Left forelimb (tissue), 1 donor: Measurements from ENCODE around the gene AK1.
"Not testable (repeated sequence)": the region's sequence is repeated elsewhere in the genome, so short reads cannot be mapped to it uniquely, and the experiment has no call there.

ENCODE experiments used
- DNase-seq: peaks from one replicate; pipeline ENCODE4 v3.0.0-alpha.2; 2018; ENCODE audit warnings: low spot score

AK1 gene

DNA sequence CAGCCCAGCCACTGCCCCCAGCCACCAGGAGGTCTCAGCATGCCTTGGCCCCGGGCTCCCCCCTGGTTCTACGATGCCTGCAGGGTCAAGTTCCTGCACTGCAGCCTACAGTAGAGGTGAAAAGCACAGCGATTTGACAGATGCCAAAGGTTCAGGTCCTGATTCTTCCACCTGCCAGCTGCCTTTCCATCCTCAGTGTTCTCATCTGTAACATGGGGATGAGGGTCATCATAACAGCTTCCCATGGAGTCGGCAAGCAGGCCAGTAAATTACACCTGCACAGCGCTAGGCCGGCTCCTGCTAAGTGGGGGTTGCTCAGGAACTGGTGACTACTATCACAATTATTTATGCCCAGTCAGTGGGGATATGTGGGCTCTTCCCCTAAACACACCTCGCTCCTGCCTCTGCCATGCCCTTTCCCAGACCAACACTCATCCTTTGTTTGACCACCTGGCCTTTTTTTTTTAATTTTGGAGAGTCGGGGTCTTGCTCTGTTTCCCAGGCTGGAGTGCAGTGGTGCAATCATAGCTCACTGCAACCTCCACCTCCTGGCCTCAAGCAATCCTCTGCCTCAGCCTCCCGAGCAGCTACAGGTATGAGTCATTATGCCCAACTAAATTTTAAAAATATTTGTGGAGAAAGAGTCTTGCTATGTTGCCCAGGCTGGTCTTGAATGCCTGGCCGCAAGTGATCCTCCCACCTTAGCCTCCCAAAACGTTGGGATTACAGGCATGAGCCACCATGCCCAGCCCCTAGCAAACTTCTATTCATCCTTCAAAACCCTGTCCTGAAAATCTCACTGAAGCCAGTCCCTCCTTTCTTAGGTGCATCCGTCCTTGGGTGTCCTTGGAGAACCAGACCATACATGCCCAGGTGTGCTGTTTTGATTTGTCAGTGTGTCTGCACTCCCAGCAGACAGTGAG, 29.4 kb downstream of the AK1 start:
- DNase-seq = no peak

DNA sequence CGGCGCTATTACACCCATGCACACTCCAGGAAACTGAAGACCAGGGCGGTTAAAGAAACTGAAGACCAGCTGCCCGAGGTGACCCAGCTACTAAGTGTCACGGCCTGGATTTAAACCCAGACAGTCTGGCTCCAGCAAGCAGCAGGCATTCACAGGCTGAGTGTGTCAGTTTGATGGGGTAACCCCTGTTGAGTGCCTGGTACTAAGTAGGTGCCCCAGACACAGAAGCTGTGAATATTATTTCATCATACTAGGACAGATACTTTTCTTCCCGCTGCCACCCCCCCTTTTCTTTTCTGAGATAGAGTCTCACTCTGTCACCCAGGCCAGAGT, 30.3 kb downstream of the AK1 start:
- DNase-seq = no peak

DNA sequence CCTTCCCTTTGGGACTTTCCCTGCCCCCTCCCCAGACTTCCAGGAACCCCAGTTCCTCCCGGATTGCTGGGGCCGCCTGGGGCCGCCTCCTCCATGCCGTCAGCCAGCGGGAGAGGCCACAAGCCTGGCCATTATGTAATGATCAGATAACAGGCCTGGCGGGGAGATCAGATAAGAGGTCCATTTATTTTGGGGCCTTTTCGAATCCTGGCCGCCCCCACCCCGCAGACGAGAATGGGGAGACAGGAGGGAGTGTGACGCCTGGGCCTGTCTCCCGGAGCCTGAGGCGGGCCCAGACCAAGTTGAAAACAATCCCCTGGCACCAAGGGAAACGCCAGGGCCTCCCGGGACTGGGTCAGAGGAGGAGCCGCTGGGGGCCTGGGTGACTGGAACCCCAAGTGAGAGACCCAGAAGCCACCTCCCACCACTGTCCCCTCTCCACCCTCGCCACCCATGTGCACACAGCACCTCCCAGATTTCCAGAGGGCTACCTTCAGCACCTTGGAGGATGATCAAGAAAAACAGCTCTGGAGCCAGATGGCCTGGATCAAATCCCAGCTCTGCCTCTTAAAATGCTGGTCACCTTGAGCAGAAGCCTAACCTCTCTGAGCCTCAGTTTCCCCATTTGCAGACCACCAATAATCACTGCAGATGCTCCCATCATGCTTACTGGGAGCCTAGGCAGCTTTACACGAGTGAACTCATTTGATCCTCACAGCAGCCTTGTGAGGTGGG, 30.9 kb downstream of the AK1 start:
- DNase-seq = no peak

DNA sequence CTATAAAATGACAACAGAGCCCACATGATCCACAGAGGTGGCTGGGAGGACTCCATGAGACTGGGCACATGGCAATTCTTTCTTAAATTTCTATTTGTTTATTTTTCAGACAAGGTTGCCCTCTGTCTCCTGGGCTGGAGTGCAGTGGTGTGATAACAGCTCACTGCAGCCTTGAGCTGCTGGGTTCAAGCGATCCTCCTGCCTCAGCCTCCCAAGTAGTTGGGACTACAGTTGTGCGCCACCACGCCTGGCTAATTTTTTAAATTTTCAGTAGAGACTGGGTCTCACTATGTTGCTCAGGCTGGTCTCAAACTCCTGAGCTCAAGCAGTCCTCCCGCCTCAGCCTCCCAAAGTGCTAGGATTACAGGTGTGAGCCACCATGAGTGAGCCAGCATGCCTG, 31.9 kb downstream of the AK1 start:
- DNase-seq = not testable (repeated sequence)

DNA sequence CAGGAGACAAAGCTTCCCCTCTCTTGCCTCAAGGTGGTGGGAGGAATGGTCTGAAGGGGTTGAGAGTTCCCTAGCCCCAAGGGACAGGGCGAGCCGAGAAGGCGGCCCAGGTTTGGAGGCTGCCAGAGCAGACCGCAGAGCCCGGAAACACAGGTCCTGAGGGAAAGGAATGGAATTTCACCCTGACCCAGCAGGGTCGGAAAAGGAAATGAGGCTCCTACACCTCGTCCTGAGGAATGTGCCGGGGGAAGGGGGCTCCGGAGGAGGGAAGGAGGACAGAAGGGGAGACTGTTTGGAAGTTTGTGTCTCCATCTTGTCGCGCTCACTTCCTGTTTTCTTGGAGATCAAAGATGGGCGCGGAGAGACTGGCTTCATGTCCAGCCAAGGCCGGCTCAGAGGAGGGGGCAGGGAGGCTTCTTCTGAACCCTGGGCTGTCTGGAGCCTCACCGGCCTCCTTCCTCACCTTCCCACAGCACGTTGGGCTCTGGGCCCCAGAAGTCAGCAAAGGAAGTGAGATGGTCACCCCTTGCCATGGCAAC, 32.6 kb downstream of the AK1 start:
- no peak for DNase-seq

DNA sequence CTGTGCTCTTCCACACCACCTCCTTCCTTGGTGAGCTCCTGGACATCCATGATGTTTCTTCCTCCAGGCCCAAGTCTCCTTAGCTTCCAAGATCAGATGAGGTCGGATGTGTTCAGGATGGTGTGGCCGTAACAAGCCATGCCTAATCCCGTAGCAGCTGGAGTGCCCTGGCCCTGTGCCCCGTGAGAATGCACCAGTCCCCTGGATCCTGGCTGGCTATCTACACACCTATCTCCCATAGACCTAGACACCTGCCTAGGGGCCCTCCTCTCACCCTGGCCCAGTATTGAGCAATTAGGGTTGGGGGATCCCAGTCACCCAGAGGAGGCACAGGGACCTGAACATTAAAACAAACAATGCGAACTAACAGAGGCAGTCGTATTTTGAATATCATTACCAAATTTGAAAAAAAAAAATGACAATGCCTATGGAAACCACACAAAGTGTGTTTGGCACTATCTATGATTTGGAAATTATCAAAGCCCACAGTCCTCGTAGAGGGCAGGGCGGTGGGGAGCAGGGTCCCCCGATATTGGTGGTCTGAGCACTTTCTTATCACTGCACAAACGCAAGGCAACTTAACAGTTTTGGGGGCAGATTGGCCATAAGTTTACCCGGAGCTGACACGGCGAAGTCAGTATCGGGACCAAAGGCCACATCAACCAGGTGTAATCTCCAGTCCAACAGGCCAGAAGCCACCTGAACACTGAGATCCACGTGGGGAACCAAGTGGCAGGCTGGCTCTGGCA, 36.2 kb downstream of the AK1 start:
- no peak for DNase-seq

DNA sequence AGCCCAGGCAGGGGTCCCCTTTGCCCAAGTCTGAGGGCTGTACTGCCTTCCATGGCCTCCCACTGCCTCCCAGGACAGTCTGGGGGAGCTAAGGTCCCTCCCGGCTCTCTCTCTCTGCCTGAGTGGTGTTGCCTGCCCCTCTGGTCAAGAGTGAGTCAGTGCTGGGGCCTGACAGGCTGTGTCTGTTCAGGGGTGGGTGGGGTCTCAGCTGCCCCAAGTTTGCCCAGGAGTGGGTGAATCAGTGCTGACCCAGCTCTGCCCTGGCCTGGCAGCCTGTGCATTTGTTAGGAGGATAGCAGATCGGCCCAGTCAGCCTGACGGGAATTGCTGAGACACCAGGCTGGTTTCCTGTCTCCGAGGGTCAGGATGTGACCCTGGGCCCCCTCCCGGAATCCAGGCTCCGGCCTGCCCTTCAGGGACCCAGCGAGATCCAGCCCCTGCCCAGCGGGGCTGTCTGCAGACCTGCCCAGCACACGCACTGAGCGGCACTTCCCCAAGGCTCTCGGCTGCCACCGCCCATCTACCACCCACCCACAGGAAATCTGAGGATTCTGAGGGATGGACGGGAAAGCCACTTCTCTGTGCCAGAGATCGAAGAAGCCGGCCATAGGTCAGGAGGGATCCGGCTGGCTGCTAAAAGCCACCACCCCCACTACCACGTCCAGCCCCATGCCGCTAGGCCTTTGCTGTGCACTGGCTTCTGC, 38.9 kb downstream of the AK1 start:
- no peak for DNase-seq

DNA sequence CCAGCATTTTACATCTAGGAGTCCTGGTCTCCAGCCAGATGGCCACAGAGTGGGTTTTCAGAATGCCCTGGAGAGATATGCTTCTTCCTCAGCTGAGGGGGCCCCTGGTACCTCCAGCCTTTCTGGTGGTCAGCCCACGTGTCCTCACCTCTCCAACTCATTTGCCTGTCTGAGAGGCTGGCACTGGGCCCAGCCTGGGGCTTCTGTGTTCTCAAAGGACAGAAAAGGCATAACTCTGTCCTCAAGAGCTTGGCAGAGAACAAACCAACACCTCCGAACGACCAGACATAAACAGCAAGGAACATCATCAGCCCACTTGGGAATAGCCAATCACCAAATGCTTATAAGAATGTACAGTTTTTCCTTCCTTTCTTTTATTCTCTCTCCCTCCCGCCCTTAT, 40.1 kb downstream of the AK1 start:
- no peak for DNase-seq

DNA sequence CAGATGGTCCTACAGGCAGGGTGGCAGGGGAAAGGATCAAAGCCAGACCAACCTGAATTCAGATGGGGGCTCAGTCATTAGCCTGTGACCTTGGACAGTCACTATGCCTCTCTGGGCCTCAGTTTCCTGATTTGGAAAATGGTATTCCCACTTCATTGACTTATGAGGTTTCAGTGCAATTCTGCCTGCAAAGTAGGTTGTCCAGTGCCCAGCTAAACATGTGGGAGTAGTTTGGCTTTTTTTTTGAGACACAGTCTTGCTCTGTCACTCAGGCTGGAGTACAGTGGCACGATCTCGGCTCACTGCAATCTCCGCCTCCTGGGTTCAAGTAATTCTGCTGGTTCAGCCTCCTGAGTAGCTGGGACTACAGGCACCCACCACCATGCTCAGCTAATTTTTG, 40.9 kb downstream of the AK1 start:
- not testable (repeated sequence) for DNase-seq

DNA sequence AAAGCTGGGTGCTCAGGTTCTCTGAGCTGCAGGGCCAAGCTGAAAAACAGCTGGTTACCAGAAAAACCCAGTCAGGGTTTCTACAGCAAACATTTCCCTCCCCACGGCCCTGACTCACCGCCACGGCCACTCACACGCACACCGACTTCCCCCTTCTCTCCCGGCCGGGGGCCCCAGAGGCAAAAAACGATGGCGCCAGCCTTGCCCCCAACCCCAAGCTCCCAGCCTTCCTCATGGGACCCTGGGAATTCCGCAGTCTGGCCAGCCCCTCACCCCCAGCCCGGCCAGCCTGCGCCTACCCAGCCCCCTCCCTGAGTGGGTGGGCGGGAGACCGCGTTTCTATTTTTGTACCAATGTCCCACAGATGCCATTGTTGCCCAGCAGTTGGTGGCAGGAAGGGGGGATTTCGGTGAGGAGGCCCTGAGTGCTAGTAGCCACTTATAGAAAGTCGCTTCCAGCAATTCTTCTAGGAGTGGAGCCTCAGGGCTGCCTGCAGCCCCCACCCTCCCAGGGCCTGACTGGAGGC, 41.4 kb downstream of the AK1 start:
- no peak for DNase-seq

DNA sequence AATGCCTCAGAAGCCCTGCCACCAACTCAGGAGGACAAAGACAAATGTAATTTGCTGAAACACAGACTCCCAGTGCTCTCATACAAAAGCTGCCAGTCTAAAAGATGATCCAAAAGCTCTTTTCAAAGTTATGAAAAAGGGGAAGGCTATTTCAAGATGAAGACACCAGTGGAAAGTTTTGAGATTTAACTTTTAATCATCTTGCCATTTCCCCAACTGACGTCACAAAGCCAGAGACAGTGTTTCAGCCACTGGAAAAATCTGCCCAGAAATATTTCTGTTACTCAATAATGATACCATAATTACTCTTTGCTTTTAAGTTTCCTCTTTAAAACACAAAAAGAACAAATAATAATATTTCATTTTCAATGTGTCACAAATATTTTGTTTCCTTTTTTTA, 43.9 kb downstream of the AK1 start:
- DNase-seq = no peak

DNA sequence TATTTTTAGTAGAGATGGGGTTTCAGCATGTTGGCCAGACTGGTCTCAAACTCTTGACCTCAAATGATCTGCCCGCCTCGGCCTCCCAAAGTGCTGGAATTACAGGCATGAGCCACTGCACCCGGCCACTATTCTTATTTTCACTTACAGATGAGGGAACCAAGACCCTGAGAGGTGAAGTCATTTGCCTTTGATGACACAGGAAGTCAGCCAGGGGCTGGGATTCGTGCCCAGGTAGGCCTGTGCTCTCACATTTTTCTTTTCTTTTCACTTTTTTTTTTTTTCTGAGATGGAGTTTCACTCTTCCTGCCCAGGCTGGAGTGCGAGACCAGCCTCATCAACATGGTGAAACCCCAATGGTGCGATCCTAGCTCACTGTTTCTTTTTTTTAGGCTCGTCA, 45.2 kb downstream of the AK1 start:
- DNase-seq = no peak

DNA sequence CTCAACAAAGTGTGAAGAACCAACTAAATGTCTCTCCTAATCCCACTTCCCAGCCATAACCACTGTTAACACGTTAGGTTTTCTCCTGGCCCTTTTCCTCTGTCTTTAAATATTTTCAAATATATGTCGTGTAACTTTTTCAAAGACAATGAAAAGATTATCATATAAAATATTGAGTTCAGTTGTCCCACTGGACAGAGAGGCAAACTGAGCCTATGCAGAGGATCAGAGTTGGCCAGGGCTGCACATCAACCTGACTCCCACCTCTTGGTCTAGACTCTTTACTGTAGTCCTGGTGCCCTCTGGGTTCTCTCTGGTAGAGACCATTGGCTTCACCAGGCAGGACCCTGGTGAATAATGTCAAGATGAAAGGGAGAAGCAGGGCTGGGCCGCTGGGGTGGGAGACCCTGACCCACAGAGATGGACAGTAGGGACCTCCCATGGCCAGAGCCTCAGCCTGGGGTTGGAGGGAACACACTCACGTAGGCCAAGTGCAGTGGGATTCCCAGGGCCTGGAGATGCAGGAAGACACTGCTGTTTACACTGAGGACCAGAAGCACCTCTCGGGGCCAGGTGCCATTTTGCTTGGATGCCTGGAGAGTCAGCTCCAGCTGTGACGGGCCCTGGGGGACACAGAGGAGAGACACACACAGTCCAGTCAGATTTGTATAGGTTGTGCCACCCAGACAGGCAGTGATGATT, 48.1 kb downstream of the AK1 start:
- DNase-seq = peak; percentile 53

DNA sequence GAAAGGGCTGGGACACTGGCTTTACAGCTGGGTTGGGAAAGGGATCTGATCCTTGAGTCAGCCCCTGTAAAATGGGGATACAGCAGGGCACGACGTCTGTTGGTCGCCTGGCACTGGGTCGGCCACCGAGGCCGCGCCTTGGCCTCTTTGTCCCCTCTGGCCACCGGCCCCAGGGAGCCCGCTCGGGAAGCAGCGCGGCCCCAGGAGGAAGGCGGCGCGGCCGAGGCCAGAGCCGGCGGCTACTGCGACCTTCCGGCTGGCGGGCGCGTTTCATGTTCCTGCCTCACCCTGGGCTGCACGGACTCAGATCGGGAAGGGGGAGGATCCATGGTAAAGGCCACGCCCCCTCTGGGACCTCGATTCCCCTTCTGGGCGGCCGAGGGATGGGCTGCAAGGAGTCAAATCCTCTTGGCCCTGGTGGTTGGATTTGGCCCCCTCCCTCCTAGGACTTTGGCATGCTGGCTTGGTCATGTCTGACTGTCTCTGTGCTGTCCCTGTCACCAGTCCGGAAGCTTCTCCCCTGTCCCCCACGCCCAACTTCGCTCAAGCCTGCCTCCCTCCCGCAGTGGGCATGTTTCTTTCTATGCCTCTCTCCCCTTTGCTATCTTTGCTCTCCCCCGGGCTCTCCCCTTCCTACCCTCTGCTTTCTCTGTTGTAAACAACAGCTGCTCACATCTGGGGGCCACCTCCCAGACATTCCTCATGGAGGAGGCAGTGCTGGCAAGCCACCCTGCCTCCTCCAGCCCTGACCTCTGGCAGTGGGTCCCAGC, 49.0 kb downstream of the AK1 start:
- DNase-seq = peak; percentile 84

DNA sequence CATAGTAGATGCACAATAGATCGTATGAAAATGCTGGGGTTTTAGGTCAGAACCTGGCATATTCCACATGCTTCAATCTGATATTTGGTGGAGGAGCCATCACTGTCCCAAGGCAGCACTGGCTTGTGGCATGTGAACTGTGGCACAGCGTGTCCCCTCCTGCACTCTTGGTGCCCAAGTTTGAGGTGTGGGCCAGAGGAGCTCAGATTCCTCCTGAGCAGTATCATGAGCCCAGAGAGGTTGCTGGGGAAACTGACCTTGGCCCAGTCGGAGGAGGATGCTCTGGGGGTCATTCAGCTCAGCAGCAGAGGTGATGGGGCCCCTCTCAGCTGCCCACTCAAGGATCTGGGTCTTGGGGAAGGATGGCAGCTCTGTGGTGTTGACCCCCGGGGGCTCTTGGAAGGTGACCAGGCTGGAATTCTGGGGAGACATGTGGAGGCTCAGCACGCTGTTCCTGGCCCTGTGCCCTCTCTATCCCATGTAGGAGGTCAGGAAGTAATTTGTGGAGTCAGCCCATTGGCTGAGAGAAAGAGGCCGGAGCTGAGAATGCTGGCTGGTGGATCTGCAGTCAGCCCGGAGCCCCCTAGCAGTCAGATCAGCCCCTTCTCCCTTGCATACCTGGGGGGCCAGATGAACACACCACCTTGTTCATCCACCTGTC, 51.1 kb downstream of the AK1 start:
- peak; percentile 62 for DNase-seq

DNA sequence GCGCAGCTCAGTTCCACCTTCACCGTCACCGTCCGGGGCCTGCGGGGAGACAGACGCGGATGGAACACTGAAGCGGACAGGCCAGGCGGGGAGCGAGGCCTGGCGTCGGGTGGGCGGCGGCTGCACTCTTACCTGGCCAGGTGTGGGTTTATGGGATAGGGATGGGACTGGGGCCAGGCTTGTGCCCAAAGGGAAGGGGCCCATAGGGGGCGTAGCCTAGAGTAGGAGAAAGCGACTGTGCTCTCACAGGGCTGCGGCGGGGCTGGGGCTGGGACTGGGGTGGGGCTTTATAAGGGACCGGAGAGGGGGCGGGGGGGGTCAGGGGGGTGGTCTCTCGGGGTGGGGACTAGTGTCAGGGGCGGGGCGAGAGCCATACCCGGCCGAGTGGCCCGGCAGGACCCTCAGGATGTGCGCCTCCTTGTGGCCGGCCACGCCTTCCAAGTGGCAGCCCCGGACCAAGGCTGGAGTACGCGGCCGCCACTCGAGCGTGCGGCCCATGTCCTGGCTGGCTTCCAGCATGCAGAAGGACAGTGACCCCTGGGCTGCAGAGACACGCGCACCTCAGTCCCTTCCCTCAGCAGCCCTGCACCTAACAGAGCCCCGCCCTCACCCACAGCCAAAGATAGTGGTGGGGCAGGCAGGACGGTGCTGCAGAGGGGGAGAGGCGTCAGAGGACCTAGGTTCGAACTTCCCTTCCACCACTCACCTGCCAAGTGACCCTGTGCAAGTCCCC, 52.0 kb downstream of the AK1 start:
- DNase-seq = no peak

DNA sequence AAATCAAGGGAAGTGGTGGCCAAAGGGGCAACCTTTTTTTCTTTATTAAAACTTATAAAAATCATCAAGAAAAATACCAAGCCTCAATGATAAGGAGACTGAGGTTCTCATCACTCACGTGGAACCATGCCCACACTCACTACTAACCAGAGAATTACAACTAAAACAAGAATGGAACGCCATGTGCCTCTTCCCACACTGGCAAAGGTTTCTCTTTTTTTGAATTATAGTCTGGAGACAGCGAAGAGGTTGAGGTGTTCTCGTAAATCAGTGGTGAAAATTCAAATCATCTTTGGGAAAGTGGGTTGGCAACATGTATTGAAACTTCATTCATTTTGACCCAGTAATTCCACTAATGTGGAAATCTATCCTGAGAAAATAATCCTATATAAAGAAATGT, 55.4 kb downstream of the AK1 start:
- DNase-seq = no peak

DNA sequence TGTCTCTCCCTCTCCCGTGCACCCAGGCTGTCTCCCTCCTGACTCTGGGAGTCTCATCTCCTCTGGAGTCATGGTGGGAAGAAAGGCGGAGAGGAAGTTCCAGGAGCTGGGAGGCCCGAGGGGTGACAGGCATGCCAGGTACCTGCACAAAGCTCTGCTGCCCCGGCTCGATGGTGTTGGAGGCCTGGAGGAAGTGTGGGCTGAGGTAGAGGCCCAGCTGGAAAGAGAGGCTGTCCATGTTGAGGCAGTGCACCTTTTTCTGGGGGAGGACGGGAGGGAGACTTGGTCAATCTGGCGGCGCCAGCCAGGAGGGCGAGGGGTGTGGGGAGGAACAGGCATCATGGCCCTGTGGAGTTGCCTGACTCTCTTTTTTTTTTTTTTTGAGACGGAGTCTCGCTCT, 58.9 kb downstream of the AK1 start:
- DNase-seq = no peak

DNA sequence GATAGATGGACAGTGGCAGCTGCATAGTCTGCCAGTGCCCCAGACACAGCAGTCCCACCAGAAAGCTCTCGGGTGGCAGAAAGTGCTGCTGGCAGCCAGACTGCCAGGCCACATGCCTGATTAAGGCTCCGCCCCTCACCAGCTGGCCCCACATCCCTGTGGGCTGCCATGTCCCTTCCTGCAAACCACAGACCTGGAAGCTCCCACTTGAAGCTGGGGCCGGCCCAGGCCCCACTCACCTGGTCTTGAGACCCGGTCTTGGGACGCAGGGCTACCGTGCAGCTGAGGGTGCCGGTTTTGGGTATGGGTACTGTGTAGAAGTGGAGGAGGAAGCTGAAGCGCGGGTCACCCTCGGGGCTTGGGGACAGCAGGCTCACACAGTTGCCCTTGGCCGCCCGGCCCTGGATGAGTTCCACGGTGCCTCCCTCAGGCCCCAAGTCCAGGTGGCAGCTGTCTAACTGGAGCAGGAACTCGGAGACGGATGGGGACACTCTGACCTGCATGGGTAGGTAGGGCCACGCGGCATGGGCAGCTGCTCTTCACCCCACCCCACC, 59.5 kb downstream of the AK1 start:
- no peak for DNase-seq
